Measurements from ENCODE around the gene HM13. TPM values are rescaled to one million over a fixed set of nuclear protein-coding genes. Genes with fewer than 3 reads are reported as not detected.

The HM13 gene
- total and polyA plus RNA-seq, 3 experiments from 2014 or later: 153 to 167 (median 166) TPM

DNA sequence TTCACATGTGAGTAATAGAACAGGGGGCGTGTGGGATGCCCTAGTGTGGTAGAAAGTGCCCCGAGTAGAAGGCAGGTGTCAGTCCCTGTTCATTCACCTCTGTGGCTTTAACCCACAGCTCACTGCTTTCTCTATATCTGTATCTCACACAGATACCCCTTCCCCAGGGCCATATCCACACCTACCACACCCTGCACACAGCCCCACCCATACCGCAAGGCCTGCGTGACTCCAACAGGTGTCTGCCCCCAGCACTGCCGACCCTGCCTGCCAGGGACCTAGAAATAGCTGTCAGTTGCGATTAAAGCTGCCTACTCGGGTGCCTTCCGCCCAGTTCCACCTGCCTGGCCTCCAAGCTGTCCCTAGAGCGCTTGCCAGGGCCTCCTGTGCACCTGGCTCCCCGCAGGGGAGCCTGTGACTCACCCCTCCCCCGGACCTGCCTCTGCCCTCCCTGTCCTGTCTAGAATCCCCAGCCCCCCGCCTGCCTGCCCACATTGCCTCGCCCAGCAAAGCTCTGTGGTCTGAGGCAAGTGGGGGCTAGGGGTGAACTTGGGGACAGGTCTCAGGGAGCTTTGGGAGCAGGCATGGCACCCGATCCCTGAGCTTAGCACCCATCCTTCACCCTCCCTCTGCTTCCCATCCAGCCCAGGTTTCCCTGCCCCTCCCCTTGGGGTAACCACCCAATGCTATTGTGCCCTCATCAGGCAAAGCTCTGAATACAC lies 52.6 kb downstream of the HM13 start:
- peak overlapping the region; percentile 22 for H3K27ac ChIP-seq (ENCODE audit: low read depth, low read length)
- Mint-ChIP-seq H3K4me1 (peaks cover 7 to 21% (median 19%) of the 10 kb centered on the region in 3 donors), H3K27ac (peak overlapping the region; percentile 36 to 88 (median 68)), H3K4me3 (no peak overlapping the region), H3K27me3 (no peaks in the 10 kb centered on the region), H3K36me3 (peaks cover 0 to 52% (median 0%) of the 10 kb centered on the region in 3 donors), H3K9me3 (no peaks in the 10 kb centered on the region)
- POLR2A ChIA-PET: interaction anchor here (0.5 kb wide), 1 partner anchor 64 kb away, joined by 5 read pairs; no protein-coding TSS in a partner anchor
- DNase-seq: peak in 1 of 5 donors; percentile 21
- no peaks in the 10 kb centered on the region for H3K27me3 ChIP-seq (ENCODE audit: insufficient read depth, low read length, poor library complexity, severe bottlenecking)
- CTCF ChIA-PET: interaction anchor here (0.9 to 30.9 kb wide), 6 partner anchors 9 to 157 kb away, joined by 3 to 887 read pairs (median 5); partner anchors contain the start of gene ID1
- no peaks in the 10 kb centered on the region for H3K4me1 ChIP-seq (ENCODE audit: insufficient read depth, low read length)
- no peaks in the 10 kb centered on the region for H3K9me3 ChIP-seq (ENCODE audit: low read length)
- H3K36me3 ChIP-seq (ENCODE audit: insufficient read depth, low read length): peaks cover 26% of the 10 kb centered on the region
- H3K4me3 ChIP-seq (ENCODE audit: low read length): no peak overlapping the region

DNA sequence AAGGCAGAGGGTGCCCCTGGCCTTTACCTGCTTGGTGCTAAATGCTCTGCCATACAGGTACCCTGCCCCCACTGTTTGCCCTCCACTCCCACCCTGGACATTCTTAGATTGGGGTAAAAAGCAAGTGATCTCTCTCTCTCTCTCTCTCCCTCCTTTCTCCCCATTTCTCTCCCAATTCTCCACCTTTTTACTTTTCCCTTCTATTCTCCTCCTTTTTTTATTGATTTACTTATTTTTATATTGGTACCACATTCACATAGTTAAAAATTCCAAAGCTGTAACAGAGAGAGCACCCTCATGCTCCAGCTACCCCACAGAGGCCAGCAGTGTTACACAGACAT lies 53.1 kb downstream of the HM13 start:
- Mint-ChIP-seq H3K27ac (peak overlapping the region in 5 of 8 donors; percentile 33 to 88 (median 64)), H3K9me3 (no peaks in the 10 kb centered on the region), H3K27me3 (no peaks in the 10 kb centered on the region), H3K36me3 (peaks cover 0 to 47% (median 0%) of the 10 kb centered on the region in 3 donors), H3K4me1 (peaks cover 11 to 26% (median 24%) of the 10 kb centered on the region in 3 donors), H3K4me3 (no peak overlapping the region)
- no peak for DNase-seq
- POLR2A ChIA-PET: interaction anchor here (0.5 kb wide), 1 partner anchor 64 kb away, joined by 5 read pairs; no protein-coding TSS in a partner anchor
- H3K9me3 ChIP-seq (ENCODE audit: low read length): no peaks in the 10 kb centered on the region
- CTCF ChIA-PET: interaction anchor here (0.9 to 30.9 kb wide), 7 partner anchors 8 to 156 kb away, joined by 3 to 887 read pairs (median 4); partner anchors contain the start of gene ID1
- peaks cover 21% of the 10 kb centered on the region for H3K36me3 ChIP-seq (ENCODE audit: insufficient read depth, low read length)
- no peak overlapping the region for H3K27ac ChIP-seq (ENCODE audit: low read depth, low read length)
- peaks cover 2% of the 10 kb centered on the region for H3K4me1 ChIP-seq (ENCODE audit: insufficient read depth, low read length)
- no peak overlapping the region for H3K4me3 ChIP-seq (ENCODE audit: low read length)
- H3K27me3 ChIP-seq (ENCODE audit: insufficient read depth, low read length, poor library complexity, severe bottlenecking): no peaks in the 10 kb centered on the region

DNA sequence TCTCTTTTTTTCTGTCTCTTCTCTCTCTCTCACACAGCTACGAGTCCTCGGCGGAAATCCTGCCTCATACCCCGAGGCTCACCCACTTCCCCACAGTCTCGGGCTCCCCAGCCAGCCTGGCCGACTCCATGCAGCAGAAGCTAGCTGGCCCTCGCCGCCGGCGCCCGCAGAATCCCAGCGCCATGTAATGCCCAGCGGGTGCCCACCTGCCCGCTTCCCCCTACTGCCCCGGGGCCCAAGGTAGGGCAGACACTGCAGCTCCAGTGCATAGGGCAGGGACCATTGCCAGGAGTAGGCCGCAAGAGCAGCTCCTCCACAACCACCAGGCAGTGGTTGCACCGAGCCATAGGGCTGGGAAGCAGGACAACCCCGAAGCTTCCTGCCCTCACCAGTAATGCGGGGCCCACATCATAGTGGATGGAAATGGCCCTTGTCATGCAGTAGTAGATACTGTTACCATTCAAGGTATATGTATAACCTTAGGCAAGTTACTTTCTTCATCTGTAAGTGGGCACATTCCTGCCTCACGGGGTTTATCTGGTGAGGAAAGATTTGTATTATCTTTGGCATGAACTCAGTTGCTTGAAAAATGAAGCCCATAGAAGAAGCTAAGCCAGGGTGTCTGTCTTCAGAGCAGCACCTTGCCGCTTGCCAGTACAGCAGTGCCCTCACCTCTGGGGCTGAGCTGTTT lies 53.9 kb downstream of the HM13 start:
- Mint-ChIP-seq H3K36me3 (peaks cover 0 to 39% (median 0%) of the 10 kb centered on the region in 3 donors), H3K4me1 (peaks cover 14 to 29% (median 28%) of the 10 kb centered on the region in 3 donors), H3K27ac (peak overlapping the region in 2 of 8 donors; percentile 79 to 94), H3K9me3 (no peaks in the 10 kb centered on the region), H3K4me3 (peak overlapping the region in 1 of 7 donors; percentile 40), H3K27me3 (no peaks in the 10 kb centered on the region)
- H3K4me1 ChIP-seq (ENCODE audit: insufficient read depth, low read length): peaks cover 6% of the 10 kb centered on the region
- ChIA-PET POLR2A (interaction anchor here (1.7 kb wide), 1 partner anchor 43 kb away, joined by 6 read pairs; no protein-coding TSS in a partner anchor), CTCF (interaction anchor here (1.1 to 30.9 kb wide), 9 partner anchors 8 to 155 kb away, joined by 3 to 887 read pairs (median 5); partner anchors contain the start of gene ID1)
- no peak overlapping the region for H3K4me3 ChIP-seq (ENCODE audit: low read length)
- H3K27ac ChIP-seq (ENCODE audit: low read depth, low read length): no peak overlapping the region
- DNase-seq: no peak
- H3K36me3 ChIP-seq (ENCODE audit: insufficient read depth, low read length): peaks cover 14% of the 10 kb centered on the region
- no peaks in the 10 kb centered on the region for H3K9me3 ChIP-seq (ENCODE audit: low read length)
- H3K27me3 ChIP-seq (ENCODE audit: insufficient read depth, low read length, poor library complexity, severe bottlenecking): no peaks in the 10 kb centered on the region

DNA sequence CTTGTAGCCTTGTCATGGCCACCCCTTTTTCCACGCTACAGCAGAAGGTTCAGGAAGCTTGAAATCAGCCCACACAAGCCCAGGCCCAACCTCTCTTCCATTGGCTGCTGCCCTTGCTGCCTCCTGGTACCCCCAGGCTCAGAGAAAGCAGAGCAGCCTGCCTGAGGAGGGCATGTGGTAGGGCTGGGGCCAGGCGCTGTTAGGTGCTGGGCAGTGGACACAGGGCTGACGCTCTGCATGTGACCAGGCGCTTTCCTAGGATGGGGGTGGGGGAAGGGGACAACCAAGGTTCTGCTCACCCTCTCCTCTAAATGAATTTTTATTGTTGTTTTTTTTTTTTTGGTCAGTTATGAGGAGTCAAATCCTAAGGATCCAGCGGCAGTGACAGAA lies 54.5 kb downstream of the HM13 start:
- H3K27ac Mint-ChIP-seq: peak overlapping the region in 2 of 8 donors; percentile 38 to 41
- no peak overlapping the region for H3K4me3 Mint-ChIP-seq
- POLR2A ChIA-PET: interaction anchor here (1.7 kb wide), 1 partner anchor 43 kb away, joined by 6 read pairs; no protein-coding TSS in a partner anchor
- no peak overlapping the region for H3K27ac ChIP-seq (ENCODE audit: low read depth, low read length)
- CTCF ChIA-PET: interaction anchor here (1.1 to 30.9 kb wide), 8 partner anchors 8 to 108 kb away, joined by 3 to 887 read pairs (median 6); partner anchors contain the start of gene ID1
- H3K36me3 Mint-ChIP-seq: peaks cover 0 to 39% (median 0%) of the 10 kb centered on the region in 3 donors
- H3K9me3 Mint-ChIP-seq: no peaks in the 10 kb centered on the region
- peaks cover 9% of the 10 kb centered on the region for H3K4me1 ChIP-seq (ENCODE audit: insufficient read depth, low read length)
- no peak for DNase-seq
- H3K36me3 ChIP-seq (ENCODE audit: insufficient read depth, low read length): peaks cover 10% of the 10 kb centered on the region
- H3K4me3 ChIP-seq (ENCODE audit: low read length): no peak overlapping the region
- peaks cover 17 to 34% (median 34%) of the 10 kb centered on the region in 3 donors for H3K4me1 Mint-ChIP-seq
- H3K9me3 ChIP-seq (ENCODE audit: low read length): no peaks in the 10 kb centered on the region
- no peaks in the 10 kb centered on the region for H3K27me3 Mint-ChIP-seq
- no peaks in the 10 kb centered on the region for H3K27me3 ChIP-seq (ENCODE audit: insufficient read depth, low read length, poor library complexity, severe bottlenecking)

DNA sequence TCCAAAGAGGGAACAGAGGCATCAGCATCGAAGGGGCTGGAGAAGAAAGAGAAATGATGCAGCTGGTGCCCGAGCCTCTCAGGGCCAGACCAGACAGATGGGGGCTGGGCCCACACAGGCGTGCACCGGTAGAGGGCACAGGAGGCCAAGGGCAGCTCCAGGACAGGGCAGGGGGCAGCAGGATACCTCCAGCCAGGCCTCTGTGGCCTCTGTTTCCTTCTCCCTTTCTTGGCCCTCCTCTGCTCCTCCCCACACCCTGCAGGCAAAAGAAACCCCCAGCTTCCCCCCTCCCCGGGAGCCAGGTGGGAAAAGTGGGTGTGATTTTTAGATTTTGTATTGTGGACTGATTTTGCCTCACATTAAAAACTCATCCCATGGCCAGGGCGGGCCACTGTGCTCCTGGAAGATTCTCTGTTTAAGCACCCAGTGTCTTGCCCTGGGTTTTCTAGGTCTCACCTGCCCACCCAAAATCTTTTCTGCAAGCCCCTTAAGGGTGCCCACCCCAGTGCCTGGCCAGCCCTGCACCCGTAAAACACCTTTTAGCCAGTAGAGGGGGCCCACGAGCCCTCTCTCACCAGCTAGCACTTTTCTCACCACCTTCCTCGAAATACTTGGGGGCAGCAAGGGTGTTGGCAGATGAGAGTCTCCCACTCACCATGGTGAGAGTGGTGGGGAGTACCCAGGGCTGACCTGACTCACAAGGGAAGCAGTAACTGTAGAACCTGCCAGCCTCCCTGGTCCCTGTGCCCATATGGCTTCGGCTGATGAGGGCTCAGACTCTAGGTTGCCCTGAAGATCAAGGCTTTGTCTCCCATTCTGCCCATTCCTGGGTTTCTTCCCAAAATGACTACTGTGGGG lies 55.1 kb downstream of the HM13 start:
- peaks cover 21 to 38% (median 38%) of the 10 kb centered on the region in 3 donors for H3K4me1 Mint-ChIP-seq
- peak overlapping the region in 1 of 7 donors; percentile 32 for H3K4me3 Mint-ChIP-seq
- no peak overlapping the region for H3K4me3 ChIP-seq (ENCODE audit: low read length)
- H3K27ac ChIP-seq (ENCODE audit: low read depth, low read length): no peak overlapping the region
- DNase-seq: peak; percentile 49 to 71 (median 62)
- peaks cover 5% of the 10 kb centered on the region for H3K36me3 ChIP-seq (ENCODE audit: insufficient read depth, low read length)
- H3K9me3 ChIP-seq (ENCODE audit: low read length): no peaks in the 10 kb centered on the region
- H3K4me1 ChIP-seq (ENCODE audit: insufficient read depth, low read length): peaks cover 14% of the 10 kb centered on the region
- ChIA-PET POLR2A (interaction anchor here (0.7 to 1.7 kb wide), 2 partner anchors 42 to 44 kb away, joined by 3 to 6 read pairs; no protein-coding TSS in a partner anchor), CTCF (interaction anchor here (0.6 to 30.9 kb wide), 10 partner anchors 9 to 154 kb away, joined by 3 to 887 read pairs (median 6); partner anchors contain the start of gene ID1)
- no peaks in the 10 kb centered on the region for H3K9me3 Mint-ChIP-seq
- H3K27me3 Mint-ChIP-seq: no peaks in the 10 kb centered on the region
- H3K27ac Mint-ChIP-seq: peak overlapping the region in 6 of 8 donors; percentile 7 to 81 (median 73)
- no peaks in the 10 kb centered on the region for H3K27me3 ChIP-seq (ENCODE audit: insufficient read depth, low read length, poor library complexity, severe bottlenecking)
- peaks cover 0 to 34% (median 0%) of the 10 kb centered on the region in 3 donors for H3K36me3 Mint-ChIP-seq

DNA sequence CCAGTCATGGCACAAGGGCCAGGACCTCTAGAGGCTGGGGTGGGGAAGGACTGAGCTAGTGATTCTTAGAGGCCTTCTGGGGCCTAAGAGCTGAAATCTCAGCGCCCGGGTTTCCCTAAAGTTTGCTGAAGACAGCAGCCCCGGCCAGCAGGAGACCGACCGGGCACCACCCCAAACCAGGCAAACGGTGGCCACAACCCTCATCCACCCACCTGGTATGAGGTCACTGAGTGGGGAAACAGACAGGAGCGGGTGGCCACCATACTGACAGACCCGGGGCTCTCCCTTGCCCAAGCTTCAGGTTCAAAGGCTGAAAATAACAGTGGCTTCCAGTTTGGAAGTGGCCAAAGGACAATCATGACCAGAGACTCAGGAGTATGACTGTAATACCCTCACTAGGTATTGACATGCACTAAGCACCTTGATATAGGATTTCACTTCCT lies 55.8 kb downstream of the HM13 start:
- peaks cover 21 to 38% (median 38%) of the 10 kb centered on the region in 3 donors for H3K4me1 Mint-ChIP-seq
- Histone ChIP-seq H3K27ac (ENCODE audit: low read depth, low read length) (no peak overlapping the region), H3K27me3 (ENCODE audit: insufficient read depth, low read length, poor library complexity, severe bottlenecking) (no peaks in the 10 kb centered on the region), H3K4me1 (ENCODE audit: insufficient read depth, low read length) (peaks cover 14% of the 10 kb centered on the region), H3K9me3 (ENCODE audit: low read length) (no peaks in the 10 kb centered on the region), H3K4me3 (ENCODE audit: low read length) (no peak overlapping the region), H3K36me3 (ENCODE audit: insufficient read depth, low read length) (peaks cover 5% of the 10 kb centered on the region)
- POLR2A ChIA-PET: interaction anchor here (1.7 kb wide), 1 partner anchor 42 kb away, joined by 6 read pairs; no protein-coding TSS in a partner anchor
- H3K27ac Mint-ChIP-seq: peak overlapping the region in 6 of 8 donors; percentile 7 to 81 (median 66)
- no peak for DNase-seq
- peak overlapping the region in 1 of 7 donors; percentile 32 for H3K4me3 Mint-ChIP-seq
- CTCF ChIA-PET: interaction anchor here (0.6 to 30.9 kb wide), 9 partner anchors 8 to 154 kb away, joined by 3 to 887 read pairs (median 6); partner anchors contain the start of gene ID1
- peaks cover 0 to 30% (median 0%) of the 10 kb centered on the region in 3 donors for H3K36me3 Mint-ChIP-seq
- H3K9me3 Mint-ChIP-seq: no peaks in the 10 kb centered on the region
- no peaks in the 10 kb centered on the region for H3K27me3 Mint-ChIP-seq
